ENCODE data around the gene ELK4.

ELK4 gene

GRCh38 chr1:205563927-205564441 lies 67.8 kb downstream of the ELK4 start:
- no peak for DNase-seq (ENCODE audit: low read depth)

GRCh38 chr1:205561501-205562203 lies 70.2 kb downstream of the ELK4 start:
- no peak for DNase-seq (ENCODE audit: low read depth)
